HCT116 (cell line): ENCODE results near the gene INCENP. TPM values are rescaled to one million over a fixed set of nuclear protein-coding genes. Genes with fewer than 3 reads are reported as not detected.

Source experiments
- ATAC-seq: fragments of 200-7000 bp; cut with Tn5 transposase; 2 replicates; pipeline ENCODE4 v1.9.1; 2020; ENCODE audit warnings: mild to moderate bottlenecking, moderate library complexity
- BruUV-seq: library from RNA; stranded (reverse); fragments of 400-500 nt; replicated peaks from 2 replicates; lab custom pipeline; 2021; lab: Mats Ljungman, UMichigan
- CTCF ChIA-PET: fragments of 300-600 bp; sonication (Branson Sonifier 250); formaldehyde crosslinking; loops from one replicate; lab custom pipeline; 2021; ENCODE audit warnings: antibody characterized with exemption; lab: Charles Lee
- POLR2A ChIA-PET: fragments of 300-600, 350-600 bp; sonication (Branson Sonifier 250); formaldehyde crosslinking; loops from one replicate; lab custom pipeline; 2021; ENCODE audit warnings: antibody characterized with exemption; lab: Charles Lee
- RAD21 ChIA-PET, 2 experiments: fragments of 300-600 bp; sonication (Branson Sonifier 250); formaldehyde crosslinking; loops; one replicate each; lab custom pipeline; 2023; ENCODE audit warnings: low total read pairs in 2 of 2; ENCODE audit not compliant: uncharacterized antibody in 2 of 2, unreplicated experiment in 2 of 2, low non-redundant PET in 1 of 2; lab: Charles Lee
- DNase-seq: peaks from one replicate; pipeline ENCODE4 v3.0.0-alpha.2; 2010; ENCODE audit warnings: low read depth, low spot score
- H2AFZ ChIP-seq: fragments of 200-600 bp; shearing (Covaris generic), sonication (generic); 2 replicates; pipeline ENCODE4 v1.6.1; 2017; ENCODE audit warnings: low read depth, mixed run types, mixed read lengths, antibody characterized with exemption, low read length; ENCODE audit not compliant: poor library complexity, severe bottlenecking
- H3K27ac ChIP-seq: 2 replicates; pipeline ENCODE4 v1.5.1; 2012; ENCODE audit warnings: low read depth, low read length
- H3K27me3 ChIP-seq: fragments of 200-600 bp; sonication (generic); 2 replicates; pipeline ENCODE4 v1.6.1; 2016; ENCODE audit warnings: mixed run types, low read length, mixed read lengths; ENCODE audit not compliant: insufficient read depth
- H3K36me3 ChIP-seq, 2 experiments: fragments of 200-500 bp in 1 of 2; fragments of 200-600 bp in 1 of 2; sonication (Bioruptor generic) in 1 of 2; sonication (generic) in 1 of 2; 2 replicates each; pipeline versions ENCODE4 v1.5.1 to v1.6.1; 2014 to 2016; ENCODE audit warnings: low read length in 2 of 2, inconsistent platforms in 1 of 2, mixed read lengths in 1 of 2, mixed run types in 1 of 2; ENCODE audit not compliant: insufficient read depth in 2 of 2, control insufficient read depth in 1 of 2
- H3K4me1 ChIP-seq, 2 experiments: fragments of 200-600 bp in 1 of 2; sonication (generic) in 1 of 2; 2 replicates each; pipeline versions ENCODE4 v1.5.1 to v1.6.1; 2012 to 2017; ENCODE audit warnings: low read length in 2 of 2, inconsistent platforms in 1 of 2, mild to moderate bottlenecking in 1 of 2, mixed read lengths in 1 of 2, mixed run types in 1 of 2, moderate library complexity in 1 of 2; ENCODE audit not compliant: insufficient read depth in 2 of 2, control insufficient read depth in 1 of 2
- H3K4me2 ChIP-seq: fragments of 200-600 bp; sonication (generic); 2 replicates; pipeline ENCODE4 v1.6.1; 2017; ENCODE audit warnings: mixed run types, low read length, mixed read lengths
- H3K4me3 ChIP-seq, 2 experiments: fragments of 200-600 bp in 1 of 2; sonication (generic) in 1 of 2; replicated peaks in 1 of 2; 2 replicates each; pipeline ENCODE4 v1.5.1; 2011 to 2016; ENCODE audit warnings: low read length in 2 of 2, control low read depth in 1 of 2, low read depth in 1 of 2, mild to moderate bottlenecking in 1 of 2, mixed read lengths in 1 of 2, mixed run types in 1 of 2
- H3K79me2 ChIP-seq: fragments of 200-600 bp; sonication (generic); 2 replicates; pipeline ENCODE4 v1.6.1; 2017; ENCODE audit warnings: mild to moderate bottlenecking, mixed run types, low read length, moderate library complexity, mixed read lengths; ENCODE audit not compliant: insufficient read depth
- H3K9ac ChIP-seq: fragments of 200-600 bp; sonication (generic); 2 replicates; pipeline ENCODE4 v1.6.1; 2016; ENCODE audit warnings: low read length, mixed read lengths
- H3K9me2 ChIP-seq: fragments of 200-600 bp; sonication (generic), shearing (Covaris generic); 2 replicates; pipeline ENCODE4 v1.6.1; 2017; ENCODE audit warnings: mixed run types, mild to moderate bottlenecking, moderate library complexity; ENCODE audit not compliant: insufficient read depth
- H3K9me3 ChIP-seq, 2 experiments: fragments of 200-500 bp in 1 of 2; fragments of 200-600 bp in 1 of 2; sonication (Bioruptor generic) in 1 of 2; sonication (generic) in 1 of 2; 2 replicates each; pipeline ENCODE4 v1.6.1; 2014 to 2017; ENCODE audit warnings: low read length in 2 of 2, mixed read lengths in 2 of 2, inconsistent platforms in 1 of 2, low read depth in 1 of 2, mild to moderate bottlenecking in 1 of 2, mixed run types in 1 of 2, moderate library complexity in 1 of 2; ENCODE audit not compliant: control insufficient read depth in 1 of 2, insufficient read depth in 1 of 2
- H4K20me1 ChIP-seq: fragments of 200-600 bp; sonication (generic), shearing (Covaris generic); 2 replicates; pipeline ENCODE4 v1.6.1; 2017; ENCODE audit warnings: mixed run types, mild to moderate bottlenecking, moderate library complexity; ENCODE audit not compliant: insufficient read depth
- CBX3 ChIP-seq: IDR thresholded peaks from 2 replicates; pipeline ENCODE4 v1.6.1; 2012; ENCODE audit warnings: low read depth
- EGR1 ChIP-seq: IDR thresholded peaks from 2 replicates; pipeline ENCODE4 v1.6.1; 2012; ENCODE audit warnings: low read depth
- SIN3A ChIP-seq: IDR thresholded peaks from 2 replicates; pipeline ENCODE4 v1.6.1; 2012; ENCODE audit warnings: low read depth
- SRF ChIP-seq: IDR thresholded peaks from 2 replicates; pipeline ENCODE4 v1.6.1; 2012; ENCODE audit warnings: low read depth
- TCF7L2 ChIP-seq: IDR thresholded peaks from 2 replicates; pipeline ENCODE4 v1.7.0; 2011; ENCODE audit warnings: borderline replicate concordance, inconsistent platforms; ENCODE audit not compliant: insufficient read depth, insufficient read length; ENCODE audit errors: extremely low read depth
- YY1 ChIP-seq: IDR thresholded peaks from 2 replicates; pipeline ENCODE4 v1.6.1; 2011; ENCODE audit warnings: low read length, low read depth, moderate library complexity, mild to moderate bottlenecking; ENCODE audit not compliant: insufficient replicate concordance; ENCODE audit errors: extremely low read depth
- ZFX ChIP-seq: fragments of 450-650 bp; IDR thresholded peaks from 2 replicates; pipeline ENCODE4 v1.6.1; 2017
- intact Hi-C: fragments of 100-400 bp; cut with micrococcal nuclease; formaldehyde crosslinking; loops from 2 replicates; pipeline ENCODE4 v1.10.0; 2022
- total RNA-seq: library from RNA; stranded (reverse); gene quantifications from one replicate; pipeline ENCODE4 v1.2.1, GENCODE V29; 2021; ENCODE audit not compliant: unreplicated experiment
- TF ChIP-seq, protein P1 (sequence below), 3 experiments: fragments of 200-600 bp in 1 of 3; sonication (generic) in 1 of 3; IDR thresholded peaks in 2 of 3; conservative IDR thresholded peaks in 1 of 3; 2 replicates each; pipeline ENCODE4 v1.5.1; 2012 to 2017; ENCODE audit warnings: low read depth in 2 of 3, low read length in 2 of 3, antibody characterized with exemption in 1 of 3, borderline replicate concordance in 1 of 3, control low read depth in 1 of 3, mild to moderate bottlenecking in 1 of 3, mixed read lengths in 1 of 3, mixed run types in 1 of 3, moderate library complexity in 1 of 3; ENCODE audit not compliant: insufficient read depth in 1 of 3
- TF ChIP-seq, protein P2 (sequence below): IDR thresholded peaks from 2 replicates; pipeline ENCODE4 v1.6.1; 2012

INCENP gene
- total RNA-seq, 1 experiment from 2014 or later, result 118 TPM

DNA sequence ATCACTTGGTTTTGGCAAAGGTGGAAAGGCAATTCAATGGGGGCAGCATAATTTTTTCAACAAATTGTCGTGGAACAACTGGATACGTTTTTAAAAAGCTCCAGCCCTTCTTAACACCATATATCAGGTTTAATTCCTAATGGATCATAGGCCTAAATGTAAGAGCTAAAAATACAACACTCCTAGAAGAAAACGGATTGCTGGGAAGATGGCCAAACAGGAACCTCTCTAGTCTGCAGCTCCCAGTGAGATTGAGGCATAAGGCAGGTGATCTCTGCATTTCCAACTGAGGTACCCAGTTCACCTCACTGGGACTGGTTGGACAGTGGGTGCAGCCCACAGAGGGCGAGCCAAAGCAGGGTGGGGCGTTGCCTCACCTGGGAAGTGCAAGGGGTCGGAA is 33.8 kb downstream of the INCENP start:
- intact Hi-C loops, result no loop called here
- Histone ChIP-seq H3K27me3 (no peaks in the 10 kb centered on the region), H3K36me3 (peaks cover 0 to under 1% of the 10 kb centered on the region in 2 experiments; a peak in 2 of 4 replicates), H4K20me1 (no peaks in the 10 kb centered on the region), H3K4me3 (no peak overlapping the region), H3K4me2 (no peak overlapping the region), H2AFZ (no peak overlapping the region), H3K79me2 (no peaks in the 10 kb centered on the region), H3K9me3 (no peaks in the 10 kb centered on the region), H3K4me1 (no peaks in the 10 kb centered on the region), H3K9me2 (no peaks in the 10 kb centered on the region), H3K9ac (no peak overlapping the region), H3K27ac (no peak overlapping the region)
- POLR2A ChIA-PET, result no interaction called here
- TF ChIP-seq, protein P1, sequence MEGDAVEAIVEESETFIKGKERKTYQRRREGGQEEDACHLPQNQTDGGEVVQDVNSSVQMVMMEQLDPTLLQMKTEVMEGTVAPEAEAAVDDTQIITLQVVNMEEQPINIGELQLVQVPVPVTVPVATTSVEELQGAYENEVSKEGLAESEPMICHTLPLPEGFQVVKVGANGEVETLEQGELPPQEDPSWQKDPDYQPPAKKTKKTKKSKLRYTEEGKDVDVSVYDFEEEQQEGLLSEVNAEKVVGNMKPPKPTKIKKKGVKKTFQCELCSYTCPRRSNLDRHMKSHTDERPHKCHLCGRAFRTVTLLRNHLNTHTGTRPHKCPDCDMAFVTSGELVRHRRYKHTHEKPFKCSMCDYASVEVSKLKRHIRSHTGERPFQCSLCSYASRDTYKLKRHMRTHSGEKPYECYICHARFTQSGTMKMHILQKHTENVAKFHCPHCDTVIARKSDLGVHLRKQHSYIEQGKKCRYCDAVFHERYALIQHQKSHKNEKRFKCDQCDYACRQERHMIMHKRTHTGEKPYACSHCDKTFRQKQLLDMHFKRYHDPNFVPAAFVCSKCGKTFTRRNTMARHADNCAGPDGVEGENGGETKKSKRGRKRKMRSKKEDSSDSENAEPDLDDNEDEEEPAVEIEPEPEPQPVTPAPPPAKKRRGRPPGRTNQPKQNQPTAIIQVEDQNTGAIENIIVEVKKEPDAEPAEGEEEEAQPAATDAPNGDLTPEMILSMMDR (IDR thresholded peaks at IDR 0.05 in 2 of 3, conservative IDR thresholded peaks at IDR 0.05 in 1 of 3; ENCODE audit: borderline replicate concordance in 1 of 3, insufficient read depth in 1 of 3, low read depth in 2 of 3, low read length in 2 of 3), result no peak
- no peak for TF ChIP-seq CBX3
- TF ChIP-seq, protein P2, sequence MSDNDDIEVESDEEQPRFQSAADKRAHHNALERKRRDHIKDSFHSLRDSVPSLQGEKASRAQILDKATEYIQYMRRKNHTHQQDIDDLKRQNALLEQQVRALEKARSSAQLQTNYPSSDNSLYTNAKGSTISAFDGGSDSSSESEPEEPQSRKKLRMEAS, result no peak
- no peak for TF ChIP-seq SIN3A
- TF ChIP-seq ZFX, result no peak
- TF ChIP-seq YY1, result no peak
- TSS peak; percentile 14 for BruUV-seq
- ATAC-seq (no peak), DNase-seq (no peak)
- RAD21 ChIA-PET, result no interaction called here
- CTCF ChIA-PET, result no interaction called here

DNA sequence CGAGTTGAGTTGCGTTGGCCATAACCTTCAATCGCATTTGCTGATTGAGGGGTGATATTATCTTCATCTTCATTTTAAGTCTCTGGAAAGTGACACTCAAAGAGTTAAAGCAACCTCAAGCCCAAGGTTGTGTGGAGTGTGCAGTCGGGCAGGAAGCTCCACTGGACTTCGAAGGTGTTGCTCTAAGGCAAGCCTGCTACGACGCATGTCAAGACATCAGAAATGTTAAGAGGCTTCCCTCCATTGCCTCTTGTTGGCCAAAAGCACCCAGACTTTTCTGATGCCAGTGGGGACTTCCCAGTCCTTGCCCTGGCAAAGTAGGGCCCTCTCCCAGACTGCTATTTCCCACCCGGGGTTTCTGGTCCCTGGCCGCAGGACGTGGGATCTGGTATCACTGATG is 42.6 kb downstream of the INCENP start:
- no peak overlapping the region for H3K9ac ChIP-seq
- no peak overlapping the region for H2AFZ ChIP-seq
- H3K36me3 ChIP-seq, result no peaks in the 10 kb centered on the region
- H3K27ac ChIP-seq, result no peak overlapping the region
- DNase-seq, result no peak
- no peaks in the 10 kb centered on the region for H4K20me1 ChIP-seq
- CTCF ChIA-PET, result no interaction called here
- H3K9me3 ChIP-seq, result no peaks in the 10 kb centered on the region
- H3K4me1 ChIP-seq, result peaks cover 0 to 1% of the 10 kb centered on the region in 2 experiments; a peak in 1 of 4 replicates
- no TSS peak for BruUV-seq
- RAD21 ChIA-PET, result no interaction called here
- no peaks in the 10 kb centered on the region for H3K9me2 ChIP-seq
- no peak overlapping the region for H3K4me3 ChIP-seq
- no peak for ATAC-seq
- no peak overlapping the region for H3K4me2 ChIP-seq
- no peak for TF ChIP-seq CBX3
- no peak for TF ChIP-seq YY1
- no peak for TF ChIP-seq SRF
- TF ChIP-seq TCF7L2, result no peak
- no peak for TF ChIP-seq EGR1
- TF ChIP-seq SIN3A, result no peak
- TF ChIP-seq, all 23 proteins: peak for 0
- H3K27me3 ChIP-seq, result no peaks in the 10 kb centered on the region
- no peaks in the 10 kb centered on the region for H3K79me2 ChIP-seq
- POLR2A ChIA-PET, result no interaction called here
- intact Hi-C loops, result no loop called here
